SU-DHL-6 (cell line): Measurements from ENCODE around the gene ACP5.

ENCODE experiments used
- H2AFZ ChIP-seq: fragments of 200-600 bp; sonication (generic); 2 replicates; pipeline ENCODE4 v1.6.1; 2014; ENCODE audit warnings: low read depth, mild to moderate bottlenecking, moderate library complexity, mixed read lengths, antibody characterized with exemption, low read length; ENCODE audit not compliant: severe bottlenecking
- H3F3A ChIP-seq: fragments of 200-600 bp; shearing (Covaris generic); 2 replicates; pipeline ENCODE4 v1.6.0; 2016; ENCODE audit warnings: antibody characterized with exemption, mild to moderate bottlenecking; ENCODE audit not compliant: insufficient read depth
- H3K27ac ChIP-seq: fragments of 200-600 bp; sonication (generic); 2 replicates; pipeline ENCODE4 v1.5.1; 2016; ENCODE audit warnings: low read depth, mild to moderate bottlenecking, low read length, moderate library complexity, mixed read lengths
- H3K27me3 ChIP-seq: fragments of 200-600 bp; sonication (generic), shearing (Covaris generic); 2 replicates; pipeline ENCODE4 v1.6.0; 2014; ENCODE audit warnings: mild to moderate bottlenecking, low read length
- H3K36me3 ChIP-seq: fragments of 200-600 bp; sonication (generic); 2 replicates; pipeline ENCODE4 v1.6.1; 2014; ENCODE audit warnings: mild to moderate bottlenecking, low read length, mixed read lengths
- H3K4me2 ChIP-seq: fragments of 300-600, 200-600 bp; shearing (Covaris generic), sonication (generic); 2 replicates; pipeline ENCODE4 v1.6.0; 2014; ENCODE audit warnings: low read length, low read depth, mild to moderate bottlenecking; ENCODE audit not compliant: poor library complexity, severe bottlenecking
- H3K4me3 ChIP-seq: fragments of 200-600 bp; sonication (generic); 2 replicates; pipeline ENCODE4 v1.5.1; 2014; ENCODE audit warnings: antibody characterized with exemption, low read length, mild to moderate bottlenecking, mixed read lengths; ENCODE audit not compliant: insufficient read depth, poor library complexity, severe bottlenecking
- H3K79me2 ChIP-seq: fragments of 200-600 bp; sonication (generic); 2 replicates; pipeline ENCODE4 v1.6.1; 2014; ENCODE audit warnings: mild to moderate bottlenecking, low read length, moderate library complexity; ENCODE audit not compliant: insufficient read depth
- H3K9ac ChIP-seq: fragments of 200-600 bp; sonication (generic); 2 replicates; pipeline ENCODE4 v1.7.0; 2014; ENCODE audit warnings: mild to moderate bottlenecking, low read length
- H3K9me2 ChIP-seq: fragments of 200-600 bp; sonication (generic); replicated peaks from 2 replicates; pipeline ENCODE4 v1.6.1; 2014; ENCODE audit warnings: low read length; ENCODE audit not compliant: insufficient read depth
- H3K9me3 ChIP-seq: fragments of 200-600 bp; sonication (generic); 2 replicates; pipeline ENCODE4 v1.6.1; 2014; ENCODE audit warnings: low read length, mixed read lengths; ENCODE audit not compliant: insufficient read depth
- H4K20me1 ChIP-seq: fragments of 200-600 bp; sonication (generic); 2 replicates; pipeline ENCODE4 v1.6.1; 2014; ENCODE audit warnings: low read depth, mild to moderate bottlenecking, antibody characterized with exemption, low read length, moderate library complexity, mixed read lengths
- EZH2phosphoT487 ChIP-seq: fragments of 200-600 bp; sonication (generic), shearing (Covaris generic); conservative IDR thresholded peaks from 2 replicates; pipeline ENCODE4 v1.6.1; 2018; ENCODE audit warnings: mild to moderate bottlenecking, antibody characterized with exemption, low read length, moderate library complexity, mixed read lengths
- TF ChIP-seq, protein P1 (sequence below): fragments of 200-600 bp; sonication (generic); IDR thresholded peaks from one replicate; pipeline ENCODE4 v1.5.1; 2017; ENCODE audit warnings: antibody characterized with exemption, mild to moderate bottlenecking, low read length, moderate library complexity; ENCODE audit not compliant: insufficient read depth, poor library complexity, severe bottlenecking

ACP5 gene

DNA sequence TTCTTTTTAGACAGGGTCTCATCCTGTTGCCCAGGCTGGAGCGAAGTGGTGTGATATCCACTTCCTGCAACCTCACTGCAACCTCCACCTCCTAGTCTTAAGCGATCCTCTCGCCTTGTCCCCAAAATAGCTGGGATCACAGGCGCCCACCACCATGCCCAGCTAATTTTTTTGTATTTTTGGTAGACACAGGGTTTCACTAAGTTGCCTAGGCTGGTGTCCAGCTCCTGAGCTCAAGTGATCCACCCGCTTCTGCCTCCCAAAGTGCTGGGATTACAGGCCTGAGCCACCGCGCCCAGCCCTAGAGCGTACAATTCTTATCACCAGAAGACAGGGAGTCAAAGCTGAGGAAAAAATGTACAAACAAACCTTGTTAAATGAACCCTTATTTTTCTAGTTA is 13.9 kb downstream of the ACP5 start:
- peaks cover 5% of the 10 kb centered on the region for H3K79me2 ChIP-seq
- H3K27ac ChIP-seq = no peak overlapping the region
- H3K9me3 ChIP-seq = no peaks in the 10 kb centered on the region
- no peak overlapping the region for H3K4me3 ChIP-seq
- no peaks in the 10 kb centered on the region for H3K36me3 ChIP-seq
- H3F3A ChIP-seq = peaks cover 25% of the 10 kb centered on the region
- H3K9me2 ChIP-seq = no peaks in the 10 kb centered on the region
- no peaks in the 10 kb centered on the region for H4K20me1 ChIP-seq
- H3K9ac ChIP-seq = no peak overlapping the region
- no peaks in the 10 kb centered on the region for H3K27me3 ChIP-seq
- no peak overlapping the region for H2AFZ ChIP-seq
- TF ChIP-seq, protein P1, sequence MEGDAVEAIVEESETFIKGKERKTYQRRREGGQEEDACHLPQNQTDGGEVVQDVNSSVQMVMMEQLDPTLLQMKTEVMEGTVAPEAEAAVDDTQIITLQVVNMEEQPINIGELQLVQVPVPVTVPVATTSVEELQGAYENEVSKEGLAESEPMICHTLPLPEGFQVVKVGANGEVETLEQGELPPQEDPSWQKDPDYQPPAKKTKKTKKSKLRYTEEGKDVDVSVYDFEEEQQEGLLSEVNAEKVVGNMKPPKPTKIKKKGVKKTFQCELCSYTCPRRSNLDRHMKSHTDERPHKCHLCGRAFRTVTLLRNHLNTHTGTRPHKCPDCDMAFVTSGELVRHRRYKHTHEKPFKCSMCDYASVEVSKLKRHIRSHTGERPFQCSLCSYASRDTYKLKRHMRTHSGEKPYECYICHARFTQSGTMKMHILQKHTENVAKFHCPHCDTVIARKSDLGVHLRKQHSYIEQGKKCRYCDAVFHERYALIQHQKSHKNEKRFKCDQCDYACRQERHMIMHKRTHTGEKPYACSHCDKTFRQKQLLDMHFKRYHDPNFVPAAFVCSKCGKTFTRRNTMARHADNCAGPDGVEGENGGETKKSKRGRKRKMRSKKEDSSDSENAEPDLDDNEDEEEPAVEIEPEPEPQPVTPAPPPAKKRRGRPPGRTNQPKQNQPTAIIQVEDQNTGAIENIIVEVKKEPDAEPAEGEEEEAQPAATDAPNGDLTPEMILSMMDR = no peak
- no peak for TF ChIP-seq EZH2phosphoT487
- no peak overlapping the region for H3K4me2 ChIP-seq

DNA sequence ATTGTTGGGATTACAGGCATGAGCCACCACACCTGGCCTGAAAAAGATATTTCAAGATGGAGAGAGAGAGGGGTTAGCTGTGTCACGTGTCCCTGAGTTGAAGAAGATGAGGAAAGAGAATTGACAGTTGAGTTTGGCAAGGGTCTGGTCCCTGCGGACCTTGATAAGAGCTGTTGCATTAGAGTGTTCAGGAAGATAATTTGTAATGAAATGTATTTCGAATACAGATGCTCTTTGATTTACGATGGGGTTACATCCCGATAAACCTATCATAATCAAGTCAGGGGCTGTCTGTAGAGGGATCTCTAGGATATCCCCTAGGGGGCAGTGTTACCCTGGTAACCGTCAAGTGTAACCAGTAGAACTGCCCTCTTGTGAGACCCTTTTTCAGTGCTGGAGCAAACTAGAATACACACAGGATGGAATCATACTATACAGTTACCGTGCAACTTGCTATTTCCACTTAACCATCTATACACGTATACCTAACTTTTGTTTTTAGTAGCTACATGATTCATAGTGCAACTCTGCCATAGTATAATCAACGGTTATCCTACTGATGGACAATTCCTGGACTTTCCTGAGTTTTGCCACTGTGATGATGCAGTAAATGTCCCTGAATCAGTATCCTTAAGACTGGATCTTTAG is 16.9 kb downstream of the ACP5 start:
- peak overlapping the region; percentile 97 for H3K4me2 ChIP-seq
- peak overlapping the region; percentile 71 for H3K9ac ChIP-seq
- H3K27ac ChIP-seq = peak overlapping the region; percentile 27; the same call in 1 of the 2 replicates

DNA sequence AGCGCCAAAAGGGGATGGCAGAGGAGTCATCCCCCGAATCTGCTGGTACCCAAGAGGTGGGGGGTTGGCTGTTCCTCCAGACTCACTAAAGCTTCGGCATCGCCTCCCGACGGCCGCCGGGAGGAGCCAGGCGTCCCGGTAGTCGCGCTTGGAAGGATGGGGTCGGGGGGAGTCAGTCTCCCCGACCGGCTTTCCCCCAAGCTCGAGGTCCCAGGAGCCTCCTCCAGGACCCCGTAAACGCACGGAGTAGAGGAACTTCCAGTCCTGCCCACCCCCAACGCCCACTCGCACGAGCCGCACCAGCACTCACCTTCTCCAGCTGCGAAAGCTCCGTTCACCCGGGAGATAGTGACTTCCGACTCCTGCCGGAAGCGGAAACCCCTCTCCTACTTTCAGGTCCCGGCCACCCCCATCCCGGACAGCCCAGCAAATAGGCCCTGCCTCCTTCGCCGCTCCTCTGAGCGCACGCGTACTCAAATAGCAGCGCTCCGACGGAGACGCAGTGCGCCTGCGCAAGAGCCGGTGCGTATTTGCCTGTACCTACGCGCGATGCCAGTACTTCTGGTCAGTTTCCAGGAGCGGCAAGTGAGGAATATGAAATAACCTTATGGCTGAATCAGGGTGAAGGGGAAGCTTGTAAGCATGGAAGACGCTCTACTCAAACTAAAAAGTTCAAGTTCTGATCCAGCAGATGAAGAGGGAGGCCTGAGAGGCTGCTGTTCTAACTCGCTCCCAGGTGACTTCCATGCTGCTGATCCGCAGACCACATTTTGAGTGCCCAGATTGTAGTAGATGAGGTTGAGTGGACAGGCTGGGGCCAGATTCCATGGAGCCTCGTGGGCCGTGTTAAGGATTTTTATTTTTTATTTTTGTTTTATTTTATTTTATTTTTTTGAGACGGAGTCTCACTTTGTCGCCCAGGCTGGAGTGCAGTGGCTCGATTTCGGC is 18.3 kb downstream of the ACP5 start, which contains the start of gene ELOF1:
Gene ELOF1 (minus strand): TSS at position 350 of the 948 bp plus-strand sequence. CDS start 4,883 bp downstream, outside the sequence.
- H4K20me1 ChIP-seq = no peaks in the 10 kb centered on the region
- H3K4me3 ChIP-seq = peak within 1 kb of the TSS; percentile 75
- no peaks in the 10 kb centered on the region for H3K36me3 ChIP-seq
- no peaks in the 10 kb centered on the region for H3K9me2 ChIP-seq
- H3F3A ChIP-seq = peaks cover 11% of the 10 kb centered on the region; the same call in 1 of the 2 replicates
- no peaks in the 10 kb centered on the region for H3K27me3 ChIP-seq
- TF ChIP-seq, protein P1 = no peak
- no peak for TF ChIP-seq EZH2phosphoT487
- H3K9me3 ChIP-seq = no peaks in the 10 kb centered on the region
- peaks cover 26% of the 10 kb centered on the region for H3K79me2 ChIP-seq
- H3K27ac ChIP-seq = peak within 1 kb of the TSS; percentile 68
- H3K9ac ChIP-seq = peak within 1 kb of the TSS; percentile 71
- H3K4me2 ChIP-seq = peak within 1 kb of the TSS; percentile 97
- H2AFZ ChIP-seq = peak within 1 kb of the TSS; percentile 86

More for the DNA sequence above, 16.9 kb downstream of the ACP5 start:
- Histone ChIP-seq H3K79me2 (peaks cover 26% of the 10 kb centered on the region), H2AFZ (no peak overlapping the region), H3K36me3 (no peaks in the 10 kb centered on the region), H3K9me3 (no peaks in the 10 kb centered on the region), H3K27me3 (no peaks in the 10 kb centered on the region), H4K20me1 (no peaks in the 10 kb centered on the region), H3K4me3 (peak overlapping the region; percentile 75), H3F3A (peaks cover 16% of the 10 kb centered on the region; the same call in 1 of the 2 replicates), H3K9me2 (no peaks in the 10 kb centered on the region)
- TF ChIP-seq EZH2phosphoT487 = no peak
- TF ChIP-seq, protein P1 = peak; percentile 68
